HepG2 (cell line): Measurements from ENCODE around the gene SCRT2. TPM values are rescaled to one million over a fixed set of nuclear protein-coding genes. Genes with fewer than 3 reads are reported as not detected.

Experiments
- ARNTL ChIP-seq: sonication (generic); formaldehyde crosslinking; IDR thresholded peaks from 2 replicates; pipeline ENCODE4 v1.4.0; 2020; ENCODE audit warnings: mild to moderate bottlenecking, missing genetic modification reagents
- ELF3 ChIP-seq: IDR thresholded peaks from 2 replicates; pipeline ENCODE4 v1.6.1; 2016; ENCODE audit warnings: missing genetic modification reagents, missing compliant biosample characterization
- EZH2 ChIP-seq: conservative IDR thresholded peaks from 2 replicates; pipeline ENCODE4 v1.6.1; 2012; ENCODE audit warnings: mild to moderate bottlenecking, low read depth, low read length, moderate library complexity
- IRX3 ChIP-seq: sonication (generic); formaldehyde crosslinking; IDR thresholded peaks from 2 replicates; pipeline ENCODE4 v1.8.1; 2023; ENCODE audit warnings: mild to moderate bottlenecking, low read depth, missing genetic modification reagents, borderline replicate concordance
- ZFYVE20 ChIP-seq: sonication (generic); formaldehyde crosslinking; IDR thresholded peaks from 2 replicates; pipeline ENCODE4 v1.8.0; 2023; ENCODE audit warnings: low read depth, mild to moderate bottlenecking, moderate library complexity, missing genetic modification reagents, borderline replicate concordance
- ZKSCAN5 ChIP-seq: sonication (generic); formaldehyde crosslinking; IDR thresholded peaks from 2 replicates; pipeline ENCODE4 v1.5.1; 2020; ENCODE audit warnings: mild to moderate bottlenecking, missing genetic modification reagents
- ZNF446 ChIP-seq: sonication (generic); formaldehyde crosslinking; IDR thresholded peaks from 2 replicates; pipeline ENCODE4 v1.5.0; 2020; ENCODE audit warnings: mild to moderate bottlenecking, missing genetic modification reagents
- ZNF619 ChIP-seq: sonication (generic); formaldehyde crosslinking; IDR thresholded peaks from 2 replicates; pipeline ENCODE4 v1.4.0; 2020; ENCODE audit warnings: mild to moderate bottlenecking, missing genetic modification reagents
- ZNF850 ChIP-seq: sonication (generic); formaldehyde crosslinking; conservative IDR thresholded peaks from 2 replicates; pipeline ENCODE4 v1.9.0; 2021; ENCODE audit warnings: mild to moderate bottlenecking, missing genetic modification reagents
- polyA plus RNA-seq, 8 experiments: library from polyadenylated mRNA; depleted of rRNA in 3 of 8; stranded (reverse) in 7 of 8; unstranded in 1 of 8; fragments of >200 nt; fragmentation: Illumina TruSeq in 4 of 8; extraction: Trizol in 4 of 8; gene quantifications; 2 replicates each; pipeline versions ENCODE4 v1.2.1 to v1.2.3, GENCODE V29; 2011 to 2016; ENCODE audit warnings: low read depth in 4 of 8, missing spikeins in 1 of 8, mixed read lengths in 1 of 8; ENCODE audit not compliant: insufficient read depth in 1 of 8
- total RNA-seq, 5 experiments: library from RNA; depleted of rRNA; stranded (reverse); fragments of >200 nt; fragmentation: Illumina TruSeq; extraction: Trizol; gene quantifications; 2 replicates each; pipeline ENCODE4 v1.2.3, GENCODE V29; 2016; ENCODE audit warnings: low read depth in 1 of 5
- TF ChIP-seq, protein P1 (sequence below): sonication (generic); formaldehyde crosslinking; conservative IDR thresholded peaks from 2 replicates; pipeline ENCODE4 v1.4.0; 2020; ENCODE audit warnings: missing genetic modification reagents
- TF ChIP-seq, protein P2 (sequence below): sonication (generic); formaldehyde crosslinking; IDR thresholded peaks from 2 replicates; pipeline ENCODE4 v1.4.0; 2020; ENCODE audit warnings: missing genetic modification reagents
- TF ChIP-seq, protein P3 (sequence below): sonication (generic); formaldehyde crosslinking; IDR thresholded peaks from 2 replicates; pipeline ENCODE4 v1.4.0; 2020; ENCODE audit warnings: mild to moderate bottlenecking, missing genetic modification reagents
- TF ChIP-seq, protein P4 (sequence below): sonication (generic); formaldehyde crosslinking; IDR thresholded peaks from 2 replicates; pipeline ENCODE4 v1.4.0; 2020; ENCODE audit warnings: mild to moderate bottlenecking, missing genetic modification reagents
- TF ChIP-seq, protein P5 (sequence below): sonication (generic); formaldehyde crosslinking; IDR thresholded peaks from 2 replicates; pipeline ENCODE4 v1.4.0; 2020; ENCODE audit warnings: missing genetic modification reagents
- TF ChIP-seq, protein P6 (sequence below): sonication (generic); formaldehyde crosslinking; IDR thresholded peaks from 2 replicates; pipeline ENCODE4 v1.4.0; 2020; ENCODE audit warnings: mild to moderate bottlenecking, missing genetic modification reagents

SCRT2 gene
- total and polyA plus RNA-seq, 2 of the 13 experiments (the other 11 are each of a cell fraction or from before 2014, with no cell fraction given), result not detected

DNA sequence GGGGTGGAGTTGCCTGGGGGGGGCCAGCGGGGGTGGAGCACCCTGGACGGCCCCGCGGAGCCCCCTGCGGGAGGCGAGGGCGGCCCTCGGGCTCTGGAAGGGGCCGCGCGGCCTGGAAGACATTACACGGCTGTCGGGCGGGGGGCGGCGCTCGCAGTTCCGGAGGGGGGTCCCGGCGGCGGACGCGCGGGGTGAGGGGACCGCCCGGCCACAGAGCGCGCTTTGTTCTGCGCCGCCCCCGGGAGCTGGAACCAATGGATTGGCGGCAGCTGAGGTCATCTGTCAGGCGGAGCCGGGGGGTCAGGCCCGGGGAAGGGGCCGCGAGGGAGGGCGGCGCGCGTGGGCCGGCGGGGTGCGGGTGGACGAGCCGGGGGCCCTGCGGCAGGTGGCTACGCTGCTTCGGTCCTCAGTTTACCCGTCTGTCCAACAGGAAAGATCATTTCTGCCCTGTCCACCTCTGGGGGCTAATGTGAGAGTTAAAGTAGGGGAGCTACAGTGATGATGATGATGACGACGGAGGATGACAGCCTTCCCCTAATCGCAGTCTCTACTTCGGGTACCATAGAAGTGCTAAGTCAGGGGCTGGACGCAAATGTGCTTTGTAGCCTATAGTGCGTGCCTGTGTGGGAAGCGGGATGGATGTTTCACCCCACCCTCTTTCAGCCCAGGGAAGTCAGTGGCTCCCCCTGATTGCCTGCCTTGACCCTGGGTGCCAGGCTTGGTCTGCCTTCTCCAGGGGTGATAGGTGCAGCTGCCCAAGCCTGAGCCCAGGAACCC, 33.0 kb downstream of the SCRT2 start (continued):
- TF ChIP-seq, protein P1, sequence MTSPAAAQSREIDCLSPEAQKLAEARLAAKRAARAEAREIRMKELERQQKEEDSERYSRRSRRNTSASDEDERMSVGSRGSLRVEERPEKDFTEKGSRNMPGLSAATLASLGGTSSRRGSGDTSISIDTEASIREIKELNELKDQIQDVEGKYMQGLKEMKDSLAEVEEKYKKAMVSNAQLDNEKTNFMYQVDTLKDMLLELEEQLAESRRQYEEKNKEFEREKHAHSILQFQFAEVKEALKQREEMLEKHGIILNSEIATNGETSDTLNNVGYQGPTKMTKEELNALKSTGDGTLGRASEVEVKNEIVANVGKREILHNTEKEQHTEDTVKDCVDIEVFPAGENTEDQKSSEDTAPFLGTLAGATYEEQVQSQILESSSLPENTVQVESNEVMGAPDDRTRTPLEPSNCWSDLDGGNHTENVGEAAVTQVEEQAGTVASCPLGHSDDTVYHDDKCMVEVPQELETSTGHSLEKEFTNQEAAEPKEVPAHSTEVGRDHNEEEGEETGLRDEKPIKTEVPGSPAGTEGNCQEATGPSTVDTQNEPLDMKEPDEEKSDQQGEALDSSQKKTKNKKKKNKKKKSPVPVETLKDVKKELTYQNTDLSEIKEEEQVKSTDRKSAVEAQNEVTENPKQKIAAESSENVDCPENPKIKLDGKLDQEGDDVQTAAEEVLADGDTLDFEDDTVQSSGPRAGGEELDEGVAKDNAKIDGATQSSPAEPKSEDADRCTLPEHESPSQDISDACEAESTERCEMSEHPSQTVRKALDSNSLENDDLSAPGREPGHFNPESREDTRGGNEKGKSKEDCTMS (CRISPR knock-in tag), result no peak
- no peak for TF ChIP-seq ZKSCAN5 (CRISPR knock-in tag)
- TF ChIP-seq ARNTL (CRISPR knock-in tag), result no peak
- TF ChIP-seq, protein P2, sequence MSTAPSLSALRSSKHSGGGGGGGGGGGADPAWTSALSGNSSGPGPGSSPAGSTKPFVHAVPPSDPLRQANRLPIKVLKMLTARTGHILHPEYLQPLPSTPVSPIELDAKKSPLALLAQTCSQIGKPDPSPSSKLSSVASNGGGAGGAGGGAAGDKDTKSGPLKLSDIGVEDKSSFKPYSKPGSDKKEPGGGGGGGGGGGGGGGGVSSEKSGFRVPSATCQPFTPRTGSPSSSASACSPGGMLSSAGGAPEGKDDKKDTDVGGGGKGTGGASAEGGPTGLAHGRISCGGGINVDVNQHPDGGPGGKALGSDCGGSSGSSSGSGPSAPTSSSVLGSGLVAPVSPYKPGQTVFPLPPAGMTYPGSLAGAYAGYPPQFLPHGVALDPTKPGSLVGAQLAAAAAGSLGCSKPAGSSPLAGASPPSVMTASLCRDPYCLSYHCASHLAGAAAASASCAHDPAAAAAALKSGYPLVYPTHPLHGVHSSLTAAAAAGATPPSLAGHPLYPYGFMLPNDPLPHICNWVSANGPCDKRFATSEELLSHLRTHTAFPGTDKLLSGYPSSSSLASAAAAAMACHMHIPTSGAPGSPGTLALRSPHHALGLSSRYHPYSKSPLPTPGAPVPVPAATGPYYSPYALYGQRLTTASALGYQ (CRISPR knock-in tag), result peak; percentile 66; the same call in 1 of the 2 replicates
- TF ChIP-seq IRX3 (CRISPR knock-in tag), result no peak
- TF ChIP-seq ZFYVE20 (CRISPR knock-in tag), result no peak
- TF ChIP-seq, protein P3, sequence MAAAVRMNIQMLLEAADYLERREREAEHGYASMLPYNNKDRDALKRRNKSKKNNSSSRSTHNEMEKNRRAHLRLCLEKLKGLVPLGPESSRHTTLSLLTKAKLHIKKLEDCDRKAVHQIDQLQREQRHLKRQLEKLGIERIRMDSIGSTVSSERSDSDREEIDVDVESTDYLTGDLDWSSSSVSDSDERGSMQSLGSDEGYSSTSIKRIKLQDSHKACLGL, result peak; percentile 13; the same call in 1 of the 2 replicates
- no peak for TF ChIP-seq ZNF619
- TF ChIP-seq ZNF446, result no peak
- TF ChIP-seq, protein P4, sequence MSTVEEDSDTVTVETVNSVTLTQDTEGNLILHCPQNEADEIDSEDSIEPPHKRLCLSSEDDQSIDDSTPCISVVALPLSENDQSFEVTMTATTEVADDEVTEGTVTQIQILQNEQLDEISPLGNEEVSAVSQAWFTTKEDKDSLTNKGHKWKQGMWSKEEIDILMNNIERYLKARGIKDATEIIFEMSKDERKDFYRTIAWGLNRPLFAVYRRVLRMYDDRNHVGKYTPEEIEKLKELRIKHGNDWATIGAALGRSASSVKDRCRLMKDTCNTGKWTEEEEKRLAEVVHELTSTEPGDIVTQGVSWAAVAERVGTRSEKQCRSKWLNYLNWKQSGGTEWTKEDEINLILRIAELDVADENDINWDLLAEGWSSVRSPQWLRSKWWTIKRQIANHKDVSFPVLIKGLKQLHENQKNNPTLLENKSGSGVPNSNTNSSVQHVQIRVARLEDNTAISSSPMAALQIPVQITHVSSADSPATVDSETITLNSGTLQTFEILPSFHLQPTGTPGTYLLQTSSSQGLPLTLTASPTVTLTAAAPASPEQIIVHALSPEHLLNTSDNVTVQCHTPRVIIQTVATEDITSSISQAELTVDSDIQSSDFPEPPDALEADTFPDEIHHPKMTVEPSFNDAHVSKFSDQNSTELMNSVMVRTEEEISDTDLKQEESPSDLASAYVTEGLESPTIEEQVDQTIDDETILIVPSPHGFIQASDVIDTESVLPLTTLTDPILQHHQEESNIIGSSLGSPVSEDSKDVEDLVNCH (CRISPR knock-in tag), result no peak
- TF ChIP-seq, protein P5, sequence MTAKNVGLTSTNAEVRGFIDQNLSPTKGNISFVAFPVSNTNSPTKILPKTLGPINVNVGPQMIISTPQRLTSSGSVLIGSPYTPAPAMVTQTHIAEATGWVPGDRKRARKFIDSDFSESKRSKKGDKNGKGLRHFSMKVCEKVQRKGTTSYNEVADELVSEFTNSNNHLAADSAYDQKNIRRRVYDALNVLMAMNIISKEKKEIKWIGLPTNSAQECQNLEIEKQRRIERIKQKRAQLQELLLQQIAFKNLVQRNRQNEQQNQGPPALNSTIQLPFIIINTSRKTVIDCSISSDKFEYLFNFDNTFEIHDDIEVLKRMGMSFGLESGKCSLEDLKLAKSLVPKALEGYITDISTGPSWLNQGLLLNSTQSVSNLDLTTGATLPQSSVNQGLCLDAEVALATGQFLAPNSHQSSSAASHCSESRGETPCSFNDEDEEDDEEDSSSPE (CRISPR knock-in tag), result peak; percentile 78; the same call in 1 of the 2 replicates
- peak; percentile 51; the same call in 1 of the 2 replicates for TF ChIP-seq ELF3 (CRISPR knock-in tag)
- TF ChIP-seq, protein P6, sequence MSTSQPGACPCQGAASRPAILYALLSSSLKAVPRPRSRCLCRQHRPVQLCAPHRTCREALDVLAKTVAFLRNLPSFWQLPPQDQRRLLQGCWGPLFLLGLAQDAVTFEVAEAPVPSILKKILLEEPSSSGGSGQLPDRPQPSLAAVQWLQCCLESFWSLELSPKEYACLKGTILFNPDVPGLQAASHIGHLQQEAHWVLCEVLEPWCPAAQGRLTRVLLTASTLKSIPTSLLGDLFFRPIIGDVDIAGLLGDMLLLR (CRISPR knock-in tag), result peak; percentile 49; the same call in 1 of the 2 replicates
- no peak for TF ChIP-seq EZH2
- TF ChIP-seq ZNF850 (CRISPR knock-in tag), result no peak
